Naive thymus-derived CD8-positive, alpha-beta T cell (primary cell): ENCODE measurements around the gene PNRC1. TPM values are rescaled to one million over a fixed set of nuclear protein-coding genes. Genes with fewer than 3 reads are reported as not detected.
"Not testable (repeated sequence)": the region's sequence is repeated elsewhere in the genome, so short reads cannot be mapped to it uniquely, and the experiment has no call there.

Experiments
- ATAC-seq, 2 donors: fragments of 150-1000 bp; cut with Tn5 transposase in 1 of 2; sonication (Bioruptor Pico), chemical (Tn5 transposase) in 1 of 2; 1 replicate in 1 of 2; 2 replicates in 1 of 2; pipeline ENCODE4 v1.10.0; 2021; ENCODE audit warnings: mild to moderate bottlenecking in 2 of 2, moderate library complexity in 2 of 2
- POLR2A ChIA-PET: fragments of 350-600 bp; sonication (Branson Sonifier 250); formaldehyde crosslinking; loops from one replicate; lab custom pipeline; 2021; ENCODE audit warnings: antibody characterized with exemption; lab: Charles Lee
- DNase-seq, 10 donors: peaks; one replicate each; pipeline versions ENCODE4 v3.0.0 to v3.0.0-alpha.2; 2020 to 2022
- H3K27ac Mint-ChIP-seq, 10 donors: one replicate each; pipeline ENCODE4 v1.8.0; 2020 to 2022; ENCODE audit warnings: mild to moderate bottlenecking in 10 of 10, mixed read lengths in 10 of 10, moderate library complexity in 4 of 10, inconsistent platforms in 1 of 10
- H3K27me3 Mint-ChIP-seq, 5 donors: one replicate each; pipeline ENCODE4 v1.8.0; 2021 to 2022; ENCODE audit warnings: mixed read lengths in 5 of 5
- H3K36me3 Mint-ChIP-seq, 3 donors: one replicate each; pipeline ENCODE4 v1.8.0; 2020 to 2022; ENCODE audit warnings: mixed read lengths in 3 of 3, mild to moderate bottlenecking in 2 of 3, inconsistent platforms in 1 of 3
- H3K4me1 Mint-ChIP-seq, 4 donors: one replicate each; pipeline ENCODE4 v1.8.0; 2021 to 2022; ENCODE audit warnings: mixed read lengths in 4 of 4
- H3K4me3 Mint-ChIP-seq, 10 donors: one replicate each; pipeline ENCODE4 v1.8.0; 2020 to 2022; ENCODE audit warnings: mild to moderate bottlenecking in 10 of 10, mixed read lengths in 10 of 10, moderate library complexity in 6 of 10, inconsistent platforms in 1 of 10
- H3K9me3 Mint-ChIP-seq, 9 donors: one replicate each; pipeline ENCODE4 v1.8.0; 2020 to 2022; ENCODE audit warnings: mixed read lengths in 9 of 9, mild to moderate bottlenecking in 3 of 9, inconsistent platforms in 1 of 9, moderate library complexity in 1 of 9
- polyA plus RNA-seq, 3 donors: library from polyadenylated mRNA; unstranded; fragments of 300-500 nt; fragmentation: Illumina TruSeq; gene quantifications; one replicate each; pipeline ENCODE4 v1.2.3, GENCODE V29; 2021
- total RNA-seq, 8 experiments: library from RNA in 2 of 8; stranded (reverse) in 2 of 8; gene quantifications; one replicate each; pipeline ENCODE4 v1.2.3 and lab custom pipeline; 2021 to 2026

PNRC1 gene
- 100 to 1,000 TPM; 645 to 699 TPM for total RNA-seq
- polyA plus RNA-seq = 100 to 1,000 TPM; 561 to 737 (median 604) TPM
- total RNA-seq (lab: John Stamatoyannopoulos, UW) = 150 to 977 (median 660) reads per million in 6 experiments

GRCh38 chr6:89080281-89081128 lies at the start of gene PNRC1:
TSS of gene PNRC1 (plus strand) at chr6:89080751. CDS start at chr6:89080895, 144 bp downstream.
- ATAC-seq = peak; percentile 67 to 68
- peak within 1 kb of the TSS; percentile 89 to 99 (median 98) for H3K4me3 Mint-ChIP-seq
- H3K9me3 Mint-ChIP-seq = no peaks in the 10 kb centered on the region
- POLR2A ChIA-PET = interaction anchor here (0.5 to 6.0 kb wide), 31 partner anchors 9 to 1672 kb away, joined by 3 to 105 read pairs (median 4); partner anchors contain the start of genes AKIRIN2, CFAP206, LYRM2 and MAP3K7
- H3K27ac Mint-ChIP-seq = peak within 1 kb of the TSS; percentile 94 to 100 (median 99)
- H3K27me3 Mint-ChIP-seq = no peaks in the 10 kb centered on the region
- peaks cover 17 to 37% (median 32%) of the 10 kb centered on the region in 3 donors for H3K36me3 Mint-ChIP-seq
- H3K4me1 Mint-ChIP-seq = peaks cover 17 to 41% (median 38%) of the 10 kb centered on the region in 4 donors
- DNase-seq = peak; percentile 97 to 100 (median 100)

- no peak overlapping the region for H3K4me3 Mint-ChIP-seq
- peaks cover 0 to 2% (median 0%) of the 10 kb centered on the region in 5 donors for H3K27me3 Mint-ChIP-seq
- peaks cover 0 to 2% (median under 1%) of the 10 kb centered on the region in 4 donors for H3K4me1 Mint-ChIP-seq
- H3K27ac Mint-ChIP-seq = no peak overlapping the region
- POLR2A ChIA-PET = no interaction called here
- ATAC-seq (no peak), DNase-seq (no peak)
- peaks cover 0 to 6% (median 4%) of the 10 kb centered on the region in 3 donors for H3K36me3 Mint-ChIP-seq
- peaks cover 0 to 14% (median 2%) of the 10 kb centered on the region in 9 donors for H3K9me3 Mint-ChIP-seq
These were observed 48.0 kb upstream of the PNRC1 start for GRCh38 chr6:89032599-89032998.

GRCh38 chr6:89033461-89033860 lies 47.1 kb upstream of the PNRC1 start:
- H3K27ac Mint-ChIP-seq = no peak overlapping the region
- peaks cover 0 to 22% (median 10%) of the 10 kb centered on the region in 9 donors for H3K9me3 Mint-ChIP-seq
- no peak overlapping the region for H3K4me3 Mint-ChIP-seq

GRCh38 chr6:89034116-89034515 lies 46.4 kb upstream of the PNRC1 start:
- H3K36me3 Mint-ChIP-seq = peaks cover 0 to 21% (median 13%) of the 10 kb centered on the region in 3 donors
- H3K4me1 Mint-ChIP-seq, POLR2A ChIA-PET, DNase-seq, H3K27ac Mint-ChIP-seq, H3K27me3 Mint-ChIP-seq, H3K4me3 Mint-ChIP-seq, ATAC-seq: not testable (repeated sequence)
- peaks cover 0 to 29% (median 17%) of the 10 kb centered on the region in 9 donors for H3K9me3 Mint-ChIP-seq

More at GRCh38 chr6:89033461-89033860, 47.1 kb upstream of the PNRC1 start:
- Mint-ChIP-seq H3K36me3 (peaks cover 0 to 14% (median 9%) of the 10 kb centered on the region in 3 donors), H3K4me1 (peaks cover 0 to 2% (median under 1%) of the 10 kb centered on the region in 4 donors), H3K27me3 (no peaks in the 10 kb centered on the region)
- DNase-seq (no peak), ATAC-seq (no peak)
- POLR2A ChIA-PET = no interaction called here

GRCh38 chr6:89034586-89035251 lies 45.8 kb upstream of the PNRC1 start:
- Mint-ChIP-seq H3K27me3 (no peaks in the 10 kb centered on the region), H3K27ac (peak overlapping the region in 1 of 10 donors; percentile 8), H3K4me3 (no peak overlapping the region), H3K4me1 (peaks cover 0 to 2% (median under 1%) of the 10 kb centered on the region in 4 donors), H3K36me3 (peaks cover 0 to 25% (median 13%) of the 10 kb centered on the region in 3 donors), H3K9me3 (peaks cover 0 to 33% (median 23%) of the 10 kb centered on the region in 9 donors)
- DNase-seq = no peak
- no peak for ATAC-seq
- POLR2A ChIA-PET = no interaction called here

GRCh38 chr6:89035252-89036101 lies 45.1 kb upstream of the PNRC1 start:
- ATAC-seq (no peak), DNase-seq (no peak)
- Mint-ChIP-seq H3K27me3 (no peaks in the 10 kb centered on the region), H3K27ac (peak overlapping the region in 1 of 10 donors; percentile 38), H3K9me3 (peaks cover 0 to 39% (median 25%) of the 10 kb centered on the region in 9 donors), H3K36me3 (peaks cover 0 to 27% (median 13%) of the 10 kb centered on the region in 3 donors), H3K4me1 (peaks cover 0 to 2% (median under 1%) of the 10 kb centered on the region in 4 donors), H3K4me3 (no peak overlapping the region)
- POLR2A ChIA-PET = no interaction called here

- Mint-ChIP-seq H3K9me3 (peaks cover 0 to 40% (median 25%) of the 10 kb centered on the region in 9 donors), H3K27me3 (no peaks in the 10 kb centered on the region), H3K4me1 (peaks cover 0 to 2% (median 1%) of the 10 kb centered on the region in 4 donors), H3K27ac (peak overlapping the region in 1 of 10 donors; percentile 80), H3K36me3 (peaks cover 0 to 31% (median 13%) of the 10 kb centered on the region in 3 donors), H3K4me3 (no peak overlapping the region)
- DNase-seq (no peak), ATAC-seq (no peak)
- POLR2A ChIA-PET = interaction anchor here (0.6 kb wide), 1 partner anchor 39 kb away, joined by 3 read pairs; no protein-coding TSS in a partner anchor
These were observed 43.2 kb upstream of the PNRC1 start for GRCh38 chr6:89037141-89037900.

GRCh38 chr6:89037901-89038293 lies 42.7 kb upstream of the PNRC1 start:
- peaks cover 0 to 40% (median 25%) of the 10 kb centered on the region in 9 donors for H3K9me3 Mint-ChIP-seq
- not testable (repeated sequence) for H3K27ac Mint-ChIP-seq, H3K27me3 Mint-ChIP-seq, DNase-seq, H3K4me3 Mint-ChIP-seq, H3K4me1 Mint-ChIP-seq, ATAC-seq
- peaks cover 0 to 31% (median 13%) of the 10 kb centered on the region in 3 donors for H3K36me3 Mint-ChIP-seq
- POLR2A ChIA-PET = interaction anchor here (0.6 kb wide), 1 partner anchor 39 kb away, joined by 3 read pairs; no protein-coding TSS in a partner anchor

- H3K27me3 Mint-ChIP-seq = no peaks in the 10 kb centered on the region
These were observed 37.9 kb upstream of the PNRC1 start for GRCh38 chr6:89042664-89043063.

GRCh38 chr6:89044328-89045010 lies 36.1 kb upstream of the PNRC1 start:
- H3K27ac Mint-ChIP-seq = no peak overlapping the region
- DNase-seq (no peak), ATAC-seq (no peak)
- peaks cover 4 to 16% (median 6%) of the 10 kb centered on the region in 4 donors for H3K4me1 Mint-ChIP-seq
- no peak overlapping the region for H3K4me3 Mint-ChIP-seq
- H3K36me3 Mint-ChIP-seq = peaks cover 0 to 9% (median 0%) of the 10 kb centered on the region in 3 donors
- H3K27me3 Mint-ChIP-seq = no peaks in the 10 kb centered on the region
- H3K9me3 Mint-ChIP-seq = peaks cover 0 to 9% (median 2%) of the 10 kb centered on the region in 9 donors
- POLR2A ChIA-PET = interaction anchor here (0.7 kb wide), 3 partner anchors 17 to 1539 kb away, joined by 3 read pairs; no protein-coding TSS in a partner anchor

More at GRCh38 chr6:89042664-89043063, 37.9 kb upstream of the PNRC1 start:
- Mint-ChIP-seq H3K4me1 (peaks cover 4 to 15% (median 6%) of the 10 kb centered on the region in 4 donors), H3K36me3 (peaks cover 0 to 25% (median 9%) of the 10 kb centered on the region in 3 donors), H3K4me3 (no peak overlapping the region), H3K9me3 (peaks cover 0 to 25% (median 18%) of the 10 kb centered on the region in 9 donors), H3K27ac (peak overlapping the region in 2 of 10 donors; percentile 2 to 22)
- POLR2A ChIA-PET = interaction anchor here (0.7 kb wide), 1 partner anchor 36 kb away, joined by 3 read pairs; no protein-coding TSS in a partner anchor
- no peak for ATAC-seq
- DNase-seq = no peak
